HCEC 1CT (cell line): ENCODE data around the gene SAMD14.

ENCODE experiments used
- DNase-seq: peaks from one replicate; pipeline ENCODE4 v3.0.0-alpha.2; 2017

The SAMD14 gene

GRCh38 chr17:50146927-50147665, 17.1 kb upstream of the SAMD14 start:
- DNase-seq: no peak

- DNase-seq: no peak
Observed at GRCh38 chr17:50146230-50146926, 16.4 kb upstream of the SAMD14 start.

GRCh38 chr17:50145532-50146229, 15.7 kb upstream of the SAMD14 start:
- DNase-seq: no peak

- no peak for DNase-seq
Observed at GRCh38 chr17:50144845-50145531, 15.0 kb upstream of the SAMD14 start.

GRCh38 chr17:50144355-50144754, 14.4 kb upstream of the SAMD14 start:
- DNase-seq: no peak

GRCh38 chr17:50143461-50144176, 13.7 kb upstream of the SAMD14 start:
- DNase-seq: no peak

GRCh38 chr17:50141745-50142110, 11.8 kb upstream of the SAMD14 start:
- no peak for DNase-seq

- no peak for DNase-seq
Observed at GRCh38 chr17:50141026-50141744, 11.2 kb upstream of the SAMD14 start.

- DNase-seq: peak; percentile 64
Observed at GRCh38 chr17:50139950-50140885, 10.3 kb upstream of the SAMD14 start.

GRCh38 chr17:50139185-50139783, 9.3 kb upstream of the SAMD14 start:
- DNase-seq: no peak

GRCh38 chr17:50137042-50137441, 7.1 kb upstream of the SAMD14 start:
- DNase-seq: no peak

- DNase-seq: no peak
Observed at GRCh38 chr17:50136096-50136687, 6.2 kb upstream of the SAMD14 start.

- no peak for DNase-seq
Observed at GRCh38 chr17:50135316-50136095, 5.5 kb upstream of the SAMD14 start.

- no peak for DNase-seq
Observed at GRCh38 chr17:50134206-50135110, 4.5 kb upstream of the SAMD14 start.

- no peak for DNase-seq
Observed at GRCh38 chr17:50133769-50134099, 3.8 kb upstream of the SAMD14 start.

GRCh38 chr17:50133028-50133768, 3.2 kb upstream of the SAMD14 start:
- DNase-seq: peak; percentile 41

- no peak for DNase-seq
Observed at GRCh38 chr17:50132104-50132794, 2.3 kb upstream of the SAMD14 start.
